Left lobe of liver (tissue), 2 donors: ENCODE measurements around the gene ADIG. TPM values are rescaled to one million over a fixed set of nuclear protein-coding genes. Genes with fewer than 3 reads are reported as not detected.
"Not testable (repeated sequence)": the region's sequence is repeated elsewhere in the genome, so short reads cannot be mapped to it uniquely, and the experiment has no call there.

Experiments used
- ATAC-seq: fragments of 200-7000 bp; cut with Tn5 transposase; one replicate; pipeline ENCODE4 v1.9.1; 2020; ENCODE audit warnings: mild to moderate bottlenecking, moderate library complexity
- DNase-seq: peaks from one replicate; pipeline ENCODE4 v3.0.0-alpha.2; 2020; ENCODE audit warnings: low spot score
- total RNA-seq: library from RNA; stranded (reverse); gene quantifications from one replicate; pipeline ENCODE4 v1.2.1, GENCODE V29; 2021
- donor health status: DM: no; HTN: no; CAD: no; lungs with moderate emphysema.
- donor health status: DM: no; HTN: yes; CAD: no.

The ADIG gene
- total RNA-seq, 1 donor from 2014 or later: not detected

DNA sequence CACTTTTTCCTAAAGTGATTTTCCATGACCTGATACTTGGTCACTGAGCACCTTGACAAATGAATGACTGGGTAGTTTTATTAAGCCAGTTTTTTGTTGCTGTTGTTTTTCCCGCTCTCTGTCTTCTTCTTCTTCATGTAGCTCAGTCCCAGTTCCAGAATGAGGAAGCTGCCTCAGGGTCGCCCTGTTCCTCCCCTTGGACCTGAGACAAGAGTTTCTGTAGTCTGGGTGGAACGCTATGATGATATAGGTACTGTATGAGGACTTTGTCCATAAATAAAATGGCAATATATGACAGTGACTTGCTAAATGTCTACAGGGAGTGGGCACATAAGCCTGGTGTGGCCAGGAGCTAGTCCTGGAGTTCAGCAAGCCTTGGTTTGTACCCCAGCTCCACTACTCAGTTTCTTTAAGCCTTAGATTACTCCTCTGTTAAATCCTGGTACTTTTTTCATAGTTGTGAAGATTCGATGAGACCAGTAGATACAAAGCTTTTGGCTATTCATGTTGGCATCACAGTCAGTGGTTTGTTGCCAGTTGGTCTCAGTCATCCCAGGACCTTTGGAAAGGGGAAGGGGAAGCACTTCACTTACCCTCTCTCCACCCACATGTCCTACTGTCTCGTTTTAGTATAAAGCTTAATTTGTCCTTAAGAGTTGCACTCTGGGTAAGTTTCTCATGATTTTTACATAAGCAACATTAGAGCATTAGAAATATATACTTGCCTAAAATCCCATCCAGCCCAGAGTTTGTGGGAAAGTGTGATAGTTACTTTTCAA is 11.1 kb upstream of the ADIG start:
- ATAC-seq: no peak

DNA sequence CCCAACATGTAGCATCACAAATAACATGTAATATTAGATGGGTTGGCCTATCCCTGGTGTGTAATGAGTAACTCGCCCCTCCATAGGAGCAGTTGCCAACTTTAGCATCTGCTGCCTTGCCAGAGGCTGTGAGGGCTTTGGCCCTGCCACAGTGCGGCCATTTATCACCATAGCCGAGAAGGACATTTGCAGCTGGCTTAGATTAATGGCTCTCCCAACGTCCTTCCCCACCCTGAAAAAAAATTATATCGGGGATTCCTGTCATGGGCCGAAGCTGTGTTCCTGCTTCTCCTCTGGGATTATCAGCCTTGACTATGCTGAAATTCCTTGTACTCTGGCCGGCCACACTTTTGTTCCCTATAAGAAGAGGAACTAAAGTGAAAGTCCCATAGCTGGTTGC is 7.6 kb upstream of the ADIG start:
- DNase-seq (no peak), ATAC-seq (no peak)

More for the DNA sequence above, 11.1 kb upstream of the ADIG start:
- no peak for DNase-seq

DNA sequence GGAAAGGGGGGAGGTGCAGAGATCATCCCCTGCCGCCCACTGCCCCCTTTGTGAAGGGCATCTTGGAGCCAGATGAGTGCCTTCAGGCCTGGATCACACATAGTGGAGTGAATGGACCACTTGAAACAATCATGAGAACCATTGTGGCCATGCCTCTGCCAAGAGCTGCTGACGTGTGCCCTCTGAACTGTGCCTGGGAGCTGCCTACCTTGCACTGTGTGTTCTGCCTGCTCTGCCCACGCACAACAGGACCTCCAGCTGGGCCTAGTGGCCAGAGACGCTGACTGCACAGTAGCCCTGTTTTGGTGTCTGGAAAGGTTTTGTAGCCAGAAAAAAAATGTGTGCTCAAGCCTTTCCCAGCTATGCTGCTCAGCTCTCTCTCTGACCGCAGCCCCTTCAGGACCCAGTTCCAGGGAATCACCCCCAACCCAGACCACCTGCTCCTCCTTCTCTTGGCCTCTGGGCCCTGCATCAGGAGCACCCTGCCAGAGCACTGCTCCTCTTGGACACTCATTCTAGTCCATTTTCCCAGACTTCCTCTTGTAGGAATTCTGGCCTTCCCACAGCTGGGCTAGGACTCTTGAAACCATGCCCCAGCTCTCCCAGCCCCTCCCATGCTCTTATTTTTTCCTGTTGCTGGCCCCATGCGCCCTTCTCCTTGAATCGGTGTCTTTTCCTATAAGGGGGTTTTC is 1.6 kb upstream of the ADIG start:
- DNase-seq (no peak), ATAC-seq (peak; percentile 68)

DNA sequence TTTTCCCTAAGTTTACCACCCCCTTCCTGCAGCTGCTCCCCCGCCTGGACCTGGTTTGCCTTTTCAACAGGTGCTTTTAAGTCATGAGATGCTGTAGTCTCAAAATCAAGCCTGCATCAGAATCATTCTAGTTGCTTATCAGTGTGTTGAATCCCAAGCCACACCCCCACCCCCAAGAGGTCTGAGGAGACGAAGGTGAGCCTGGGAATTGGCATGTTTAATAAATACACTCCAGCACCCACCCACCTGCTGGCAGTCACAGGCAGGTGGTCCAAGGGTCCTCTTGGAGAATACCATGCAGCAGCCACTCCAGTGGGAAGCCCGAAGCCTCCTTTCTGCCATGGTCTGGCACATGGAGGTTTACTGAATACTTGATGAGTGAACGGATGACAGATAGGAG is 1.1 kb upstream of the ADIG start:
- DNase-seq: no peak

DNA sequence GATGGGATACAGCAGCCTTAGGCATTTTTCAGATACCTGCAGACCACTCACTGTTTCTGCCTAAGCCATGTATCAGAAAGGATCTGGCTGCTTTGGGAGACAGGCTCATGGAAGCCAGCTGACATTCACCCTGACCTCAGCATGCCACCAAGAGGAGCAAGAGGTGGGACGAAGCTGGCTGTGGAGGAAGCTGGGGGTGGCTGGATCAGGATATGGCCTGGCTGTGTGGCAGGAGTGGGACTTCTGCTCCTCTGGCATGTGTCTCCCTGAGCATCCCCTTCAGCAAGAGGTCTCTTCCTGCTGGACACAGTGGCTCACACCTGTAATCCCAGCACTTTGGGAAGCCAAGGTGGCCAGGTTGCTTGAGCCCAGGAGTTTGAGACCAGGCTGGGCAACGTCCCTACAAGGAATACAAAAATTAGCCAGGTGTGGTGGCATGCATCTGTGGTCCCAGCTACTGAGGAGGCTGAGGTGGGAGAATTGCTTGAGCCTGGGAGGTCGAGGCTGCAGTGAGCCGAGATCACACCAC is 897 bp downstream of the ADIG start:
- ATAC-seq: no peak

More for the DNA sequence above, 1.1 kb upstream of the ADIG start:
- no peak for ATAC-seq

DNA sequence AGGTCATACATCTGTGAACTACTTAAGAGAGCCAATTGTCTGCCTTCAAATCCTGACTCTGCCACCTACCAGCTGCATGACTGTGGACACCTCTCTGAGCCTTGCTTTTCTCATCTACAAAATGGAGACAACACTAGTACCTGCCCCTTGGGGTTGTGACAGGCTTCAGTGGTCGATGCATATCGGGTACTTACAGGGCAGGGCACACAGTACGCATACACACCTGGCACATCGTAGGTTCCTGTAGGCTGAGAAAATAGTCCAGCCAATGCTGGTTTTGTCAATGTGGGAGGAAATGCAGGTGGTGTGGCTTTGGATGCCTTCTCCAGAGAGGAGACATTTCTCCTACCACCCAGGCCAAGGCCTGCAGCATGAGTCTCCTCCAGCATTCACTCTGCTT is 2.3 kb downstream of the ADIG start:
- DNase-seq: no peak
- no peak for ATAC-seq

More for the DNA sequence above, 897 bp downstream of the ADIG start:
- DNase-seq: no peak

DNA sequence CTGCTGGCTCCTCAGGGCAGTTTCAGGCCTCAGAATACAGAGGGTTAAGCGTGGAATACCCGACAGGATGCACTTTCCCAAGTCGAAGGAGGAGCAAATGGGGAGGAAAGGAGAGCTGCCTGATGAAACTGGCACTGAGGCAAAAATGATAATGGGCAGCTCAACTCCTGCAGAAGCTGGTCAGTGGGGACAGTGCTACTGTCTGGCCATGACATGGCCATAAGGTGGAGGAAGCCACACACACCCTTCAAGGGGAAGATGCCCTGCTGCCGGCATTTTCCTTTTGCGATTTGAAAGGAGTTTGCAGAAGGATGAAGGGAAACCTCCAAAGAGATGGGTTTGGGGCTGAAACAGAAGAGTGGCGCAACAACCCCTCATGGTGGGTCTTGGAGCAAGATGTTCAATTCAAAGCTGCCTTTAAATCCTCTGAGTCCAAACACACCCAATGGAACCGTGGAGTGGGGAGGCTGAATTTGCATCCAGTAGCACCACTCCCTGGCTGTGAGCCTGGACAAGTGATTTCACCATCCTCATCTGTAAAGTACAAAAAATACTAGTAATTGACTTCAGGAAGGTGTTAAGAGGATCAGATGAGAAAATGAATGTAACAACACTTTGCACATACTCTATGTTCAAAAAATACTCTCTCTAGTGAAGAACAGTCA is 3.2 kb downstream of the ADIG start:
- ATAC-seq (no peak), DNase-seq (no peak)

DNA sequence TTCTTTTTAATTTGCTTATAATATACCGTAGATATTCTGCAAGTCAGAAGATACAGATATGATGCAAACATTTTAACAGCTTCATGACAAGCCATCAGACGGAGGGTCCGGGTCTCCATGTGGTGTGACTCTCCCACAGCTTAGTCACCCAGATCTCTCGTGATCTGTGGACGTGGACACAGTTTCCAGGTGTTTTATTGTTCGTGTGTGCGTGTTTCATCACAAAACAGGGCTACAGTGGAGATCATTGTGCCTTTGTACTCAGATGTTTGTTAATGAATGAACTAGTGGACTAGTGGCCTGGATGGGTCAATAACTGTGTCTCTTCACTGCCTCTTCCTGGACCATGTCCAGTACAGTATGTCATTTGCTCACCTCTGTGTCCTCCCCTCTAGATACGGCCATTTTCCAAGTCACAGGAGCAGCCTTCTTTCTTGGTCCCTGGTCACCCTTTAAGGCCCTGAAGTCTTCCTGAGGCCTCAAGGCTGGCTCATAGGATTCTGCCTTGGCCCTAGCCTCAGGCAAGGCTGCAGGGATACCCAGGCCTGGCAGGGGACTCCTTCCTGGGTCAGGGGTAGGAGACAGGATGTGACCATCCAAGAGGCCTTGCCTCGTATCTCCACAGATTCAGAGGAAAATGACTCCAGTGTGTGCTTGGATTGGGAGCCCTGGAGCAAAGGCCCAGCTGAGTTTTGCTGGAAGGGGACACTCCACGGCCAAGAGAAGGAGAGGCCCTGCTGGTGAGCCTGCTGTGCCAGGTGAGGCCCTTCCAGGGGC is 4.6 kb downstream of the ADIG start:
- DNase-seq (no peak), ATAC-seq (peak; percentile 75)

DNA sequence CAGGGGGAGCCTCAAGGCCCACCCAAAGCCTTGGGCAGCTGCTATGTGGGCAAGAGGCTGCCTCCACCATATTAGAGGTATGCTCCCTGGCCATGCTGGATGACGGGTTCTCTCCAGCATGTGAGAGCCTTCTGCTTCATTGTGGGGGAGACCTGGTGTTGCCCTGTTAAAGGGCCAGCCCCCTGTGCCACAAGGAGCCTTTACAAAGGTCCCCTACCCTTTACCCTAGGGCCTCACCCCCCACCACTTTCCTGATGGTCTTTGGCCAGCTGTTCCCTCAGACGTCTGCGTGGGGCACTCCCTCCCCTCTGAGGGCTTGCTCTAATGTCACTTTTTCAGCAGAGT is 5.2 kb downstream of the ADIG start:
- no peak for DNase-seq
- ATAC-seq: no peak

DNA sequence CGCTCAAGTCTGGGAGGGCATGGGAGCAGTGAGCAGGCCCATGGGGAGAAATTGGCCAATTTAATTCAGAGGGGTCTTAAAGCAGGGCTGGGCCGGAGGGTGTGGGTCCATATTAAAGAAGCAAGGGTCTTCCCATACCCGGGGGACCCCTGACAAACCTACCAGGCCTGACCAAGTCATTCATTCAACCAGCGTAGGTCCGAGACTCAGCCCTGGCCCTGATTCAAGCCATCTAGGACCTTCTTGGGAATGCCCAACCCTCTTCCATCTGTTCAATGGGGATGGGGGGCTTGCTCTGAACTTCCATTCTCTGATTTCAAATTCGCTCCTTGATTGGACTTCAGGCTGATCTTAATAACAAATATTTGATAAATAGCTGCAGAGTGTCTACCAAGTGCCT is 7.3 kb downstream of the ADIG start:
- ATAC-seq (no peak), DNase-seq (no peak)

DNA sequence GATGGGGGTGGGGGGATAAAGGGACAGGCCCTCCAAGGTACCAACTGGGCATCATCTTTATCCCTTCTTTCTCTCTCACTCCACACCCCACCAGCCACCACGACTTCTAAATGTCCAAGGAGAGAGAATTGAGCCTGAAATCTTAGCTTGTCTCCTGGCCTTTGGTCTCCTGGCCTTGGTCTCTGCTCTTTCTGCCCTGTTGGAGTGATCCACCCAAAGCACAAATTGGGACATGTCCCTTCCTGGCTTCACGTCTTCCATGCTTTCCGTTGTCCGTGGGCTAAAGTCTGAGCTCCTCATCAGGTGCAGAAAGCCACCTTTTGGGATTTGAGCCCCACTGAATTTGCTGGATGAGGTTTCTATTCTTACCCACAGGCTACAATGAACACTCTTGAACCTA is 8.4 kb downstream of the ADIG start:
- no peak for DNase-seq
- ATAC-seq: no peak

DNA sequence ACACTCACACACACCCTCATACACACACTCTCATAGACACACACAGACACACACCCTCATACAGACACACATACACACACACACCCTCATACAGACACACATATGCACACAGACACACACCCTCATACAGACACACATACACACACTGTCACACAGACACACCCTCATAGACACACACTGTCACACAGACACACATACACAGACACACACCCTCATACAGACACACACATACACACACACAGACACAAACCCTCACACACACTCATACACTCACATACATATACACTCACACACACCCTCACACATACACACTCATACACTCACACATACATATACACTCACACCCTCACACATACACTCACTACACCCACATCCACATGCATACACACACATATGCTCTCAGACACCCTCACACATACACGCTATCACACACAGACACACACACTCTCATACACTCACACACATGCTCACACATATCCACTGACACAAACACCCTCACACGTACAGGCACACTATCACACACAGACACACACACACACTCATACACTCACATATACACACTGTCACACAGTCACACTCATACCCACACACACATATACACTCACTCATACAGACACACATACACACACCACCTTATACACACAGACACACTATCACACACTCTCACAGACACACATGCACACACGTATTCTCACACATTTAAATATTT is 9.1 kb downstream of the ADIG start:
- DNase-seq (no peak), ATAC-seq (no peak)

DNA sequence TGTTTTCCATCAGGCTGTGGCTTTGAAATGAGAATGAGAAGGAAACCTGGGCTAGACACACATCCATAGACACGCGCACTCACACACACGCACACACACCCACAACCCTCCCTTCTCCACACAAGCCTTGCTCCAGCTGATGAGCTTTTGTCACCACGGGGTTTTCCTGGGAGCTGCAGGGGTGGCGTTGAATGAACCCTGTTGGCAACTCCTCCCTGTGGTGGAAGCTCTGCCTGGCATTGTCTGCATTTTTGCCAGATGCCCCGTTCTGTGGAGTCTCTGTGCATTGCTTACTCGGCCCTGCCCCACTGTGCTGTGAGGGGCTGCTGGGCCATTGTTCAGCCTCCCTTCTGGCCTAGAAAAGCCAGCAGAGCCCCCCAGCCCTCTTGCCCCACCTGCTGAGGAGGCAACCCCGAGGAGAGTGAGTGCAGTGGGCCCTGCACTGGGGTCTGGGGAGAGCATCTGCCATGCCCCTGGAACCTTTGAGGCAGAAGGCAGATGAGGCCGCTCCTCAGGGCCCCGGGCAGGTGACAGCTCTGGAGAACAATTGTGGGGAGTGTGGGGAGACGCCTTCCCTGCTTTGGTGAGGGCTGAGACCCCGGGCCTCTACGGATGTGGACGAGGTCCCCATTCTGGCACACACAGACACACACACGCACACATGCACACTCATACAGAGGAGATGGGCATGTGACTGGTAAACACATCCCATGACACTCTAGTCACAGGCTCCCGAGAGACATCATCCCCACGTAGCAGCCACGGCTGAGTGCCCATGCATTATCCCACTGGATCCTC is 9.9 kb downstream of the ADIG start:
- DNase-seq: no peak
- ATAC-seq: no peak

DNA sequence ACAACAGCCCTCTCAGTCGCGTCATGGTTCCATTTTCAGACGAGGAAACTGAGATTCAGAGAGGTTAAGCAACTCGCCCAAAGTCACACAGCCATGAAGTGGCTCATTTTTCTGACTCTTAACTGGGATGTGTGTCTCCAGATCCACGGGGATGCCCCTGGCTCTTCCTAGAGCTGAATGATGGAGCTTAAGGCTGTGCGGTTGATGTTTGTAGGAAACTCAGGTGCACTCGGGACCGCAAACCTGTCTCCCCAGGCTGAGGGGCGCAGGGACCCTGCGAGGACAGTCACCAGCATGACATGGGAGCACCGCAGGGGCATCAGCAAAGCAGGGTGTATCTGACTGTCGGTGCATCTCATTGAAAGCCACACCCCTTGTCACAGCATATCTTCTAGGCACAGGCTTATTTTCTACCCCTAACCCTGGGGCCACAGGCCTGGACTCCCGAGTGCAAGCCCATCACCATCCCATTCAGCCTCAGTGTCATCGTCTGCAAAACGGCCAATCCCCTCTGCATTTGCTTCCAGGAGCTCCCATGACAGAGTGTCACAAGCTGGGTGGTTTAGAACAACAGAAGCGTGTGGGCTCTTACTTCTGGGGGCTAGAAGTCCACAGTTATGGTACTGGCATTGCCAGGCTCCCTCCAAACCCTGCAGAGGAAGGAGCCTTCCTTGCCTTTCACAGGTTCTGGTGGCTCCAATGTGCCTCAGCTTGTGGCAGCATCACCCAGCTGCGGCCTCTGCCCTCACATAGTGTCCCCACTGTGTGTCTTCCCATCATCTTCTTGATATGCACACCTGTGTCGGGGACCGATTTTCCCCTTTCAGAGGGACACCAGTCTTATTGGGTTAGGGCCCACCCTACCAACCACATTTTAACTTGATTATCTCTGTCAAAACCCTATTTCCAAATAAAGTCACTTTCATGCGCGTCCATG is 10.7 kb downstream of the ADIG start:
- DNase-seq (no peak), ATAC-seq (no peak)

DNA sequence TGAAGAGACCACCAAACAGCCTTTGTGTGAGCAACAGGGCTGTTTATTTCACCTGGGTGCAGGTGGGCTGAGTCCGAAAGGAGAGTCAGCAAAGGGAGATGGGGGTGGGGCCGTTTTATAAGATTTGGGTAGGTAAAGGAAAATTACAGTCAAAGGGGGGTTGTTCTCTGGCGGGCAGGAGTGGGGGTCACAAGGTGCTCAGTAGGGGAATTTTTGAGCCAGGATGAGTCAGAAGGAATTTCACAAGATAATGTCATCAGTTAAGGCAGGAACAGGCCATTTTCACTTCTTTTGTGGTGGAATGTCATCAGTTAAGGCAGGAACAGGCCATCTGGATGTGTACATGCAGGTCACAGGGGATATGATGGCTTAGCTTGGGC is 11.4 kb downstream of the ADIG start:
- DNase-seq, ATAC-seq: not testable (repeated sequence)

DNA sequence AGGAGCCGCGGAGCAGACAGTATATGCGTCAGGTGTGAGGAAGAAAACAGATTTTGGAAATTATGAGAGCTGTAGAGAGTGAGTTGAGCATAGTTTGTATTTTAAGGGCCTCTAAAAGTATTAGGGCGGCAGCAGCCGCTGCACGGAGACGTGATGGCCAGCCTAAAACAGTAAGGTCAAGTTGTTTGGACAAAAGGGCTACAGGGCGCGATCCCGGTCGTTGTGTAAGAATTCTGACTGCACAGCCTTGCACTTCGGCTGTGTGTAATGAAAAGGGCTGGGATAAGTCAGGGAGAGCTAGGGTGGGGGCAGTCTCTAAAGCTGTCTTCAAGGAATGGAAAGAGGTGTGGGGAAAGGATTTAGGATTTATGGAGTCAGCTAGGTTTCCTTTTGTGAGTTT is 13.3 kb downstream of the ADIG start:
- DNase-seq, ATAC-seq: not testable (repeated sequence)

DNA sequence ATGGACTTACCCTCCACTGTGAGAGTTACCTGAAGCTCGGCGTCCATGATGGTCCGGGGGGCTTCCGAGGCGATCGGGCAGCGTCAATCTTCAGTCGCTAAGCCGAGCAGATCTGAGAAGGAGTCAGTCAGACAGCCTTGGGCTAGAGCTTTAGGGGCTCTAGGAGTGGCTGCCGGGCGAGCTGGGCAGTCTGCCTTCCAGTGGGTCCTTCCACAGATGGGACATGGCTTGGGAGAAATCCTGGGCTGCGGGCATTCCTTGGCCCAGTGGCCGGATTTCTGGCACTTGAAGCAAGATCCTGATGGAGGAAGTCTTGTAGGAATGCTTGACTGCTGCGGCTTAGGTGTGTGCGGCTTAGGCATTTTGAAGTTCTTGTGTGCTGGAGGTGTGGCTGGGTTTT is 14.9 kb downstream of the ADIG start:
- ATAC-seq, DNase-seq: not testable (repeated sequence)

DNA sequence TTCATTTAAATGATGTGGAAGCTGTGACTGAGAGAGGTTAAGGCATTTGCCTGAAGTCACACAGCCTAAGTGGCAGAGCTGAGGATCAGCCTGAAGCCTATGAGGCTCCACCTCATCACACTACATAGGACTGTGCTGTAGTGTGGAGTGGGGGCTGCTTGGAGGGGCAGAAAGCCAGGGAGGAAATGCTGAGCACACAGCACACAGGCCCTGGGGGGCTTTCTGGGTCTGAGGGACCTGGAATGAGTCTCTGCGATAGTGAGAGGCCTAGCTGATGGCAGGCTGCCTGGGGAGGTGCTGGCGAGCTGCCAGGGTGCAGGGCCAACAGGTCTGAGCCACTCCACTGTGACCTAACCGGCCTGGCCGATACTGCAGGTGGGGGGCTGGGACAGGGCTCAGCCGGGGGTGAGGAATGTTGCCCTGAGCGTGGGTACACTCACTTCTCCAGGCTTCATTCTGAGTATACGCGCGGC is 18.4 kb downstream of the ADIG start:
- peak; percentile 96 for ATAC-seq
- peak; percentile 89 for DNase-seq
